Measurements from ENCODE around the gene TMSB15B.
"Not testable (repeated sequence)": the region's sequence is repeated elsewhere in the genome, so short reads cannot be mapped to it uniquely, and the experiment has no call there.

TMSB15B gene

GRCh38 chrX:103962411-103963278 is at the start of gene TMSB15B:
Gene TMSB15B (plus strand): TSS chrX:103962627.
- H3K4me1 ChIP-seq (ENCODE audit: control insufficient read depth, low read length); H3K4me2 ChIP-seq (ENCODE audit: low read length); H3K27me3 ChIP-seq (ENCODE audit: control insufficient read depth, low read length); H3K9me3 ChIP-seq (ENCODE audit: control insufficient read depth, insufficient read depth, low read length); H3K27ac ChIP-seq (ENCODE audit: low read depth, low read length); H3F3A ChIP-seq (ENCODE audit: control insufficient read depth, insufficient read depth); H4K20me1 ChIP-seq (ENCODE audit: control insufficient read depth, insufficient read depth, low read depth, low read length); H3K79me2 ChIP-seq (ENCODE audit: control insufficient read depth, low read length); H3K4me3 ChIP-seq (ENCODE audit: low read length); H3K36me3 ChIP-seq (ENCODE audit: control insufficient read depth, low read length); H3K9me2 ChIP-seq (replicated peaks; ENCODE audit: control insufficient read depth, low read length): not testable (repeated sequence)

GRCh38 chrX:103913356-103914020 is 48.9 kb upstream of the TMSB15B start:
- Histone ChIP-seq H3K27me3 (ENCODE audit: control insufficient read depth, low read length) (no peaks in the 10 kb centered on the region), H3K4me1 (ENCODE audit: control insufficient read depth, low read length) (no peaks in the 10 kb centered on the region), H3K9me3 (ENCODE audit: control insufficient read depth, insufficient read depth, low read length) (no peaks in the 10 kb centered on the region), H3K79me2 (ENCODE audit: control insufficient read depth, low read length) (no peaks in the 10 kb centered on the region), H3K4me3 (ENCODE audit: low read length) (no peak overlapping the region), H4K20me1 (ENCODE audit: control insufficient read depth, insufficient read depth, low read depth, low read length) (no peaks in the 10 kb centered on the region), H3K36me3 (ENCODE audit: control insufficient read depth, low read length) (no peaks in the 10 kb centered on the region), H3K9me2 (replicated peaks; ENCODE audit: control insufficient read depth, low read length) (no peaks in the 10 kb centered on the region), H3K4me2 (ENCODE audit: low read length) (no peak overlapping the region), H3F3A (ENCODE audit: control insufficient read depth, insufficient read depth) (no peaks in the 10 kb centered on the region), H3K27ac (ENCODE audit: low read depth, low read length) (no peak overlapping the region)
- no peak for TF ChIP-seq EZH2phosphoT487 (IDR thresholded peaks at IDR 0.05; ENCODE audit: borderline replicate concordance, low read length)
- TF ChIP-seq CTCF (IDR thresholded peaks at IDR 0.05; ENCODE audit: low read depth, low read length, poor library complexity, severe bottlenecking) = no peak

GRCh38 chrX:103918050-103918449 is 44.4 kb upstream of the TMSB15B start:
- Histone ChIP-seq H3K79me2 (ENCODE audit: control insufficient read depth, low read length) (peaks cover 24% of the 10 kb centered on the region), H3K36me3 (ENCODE audit: control insufficient read depth, low read length) (no peaks in the 10 kb centered on the region), H3K27me3 (ENCODE audit: control insufficient read depth, low read length) (no peaks in the 10 kb centered on the region), H3K4me1 (ENCODE audit: control insufficient read depth, low read length) (peaks cover 23% of the 10 kb centered on the region), H3K27ac (ENCODE audit: low read depth, low read length) (peak overlapping the region; percentile 80), H3K4me3 (ENCODE audit: low read length) (peak overlapping the region; percentile 76), H3F3A (ENCODE audit: control insufficient read depth, insufficient read depth) (no peaks in the 10 kb centered on the region), H3K9me2 (replicated peaks; ENCODE audit: control insufficient read depth, low read length) (no peaks in the 10 kb centered on the region), H3K4me2 (ENCODE audit: low read length) (peak overlapping the region; percentile 83), H3K9me3 (ENCODE audit: control insufficient read depth, insufficient read depth, low read length) (no peaks in the 10 kb centered on the region), H4K20me1 (ENCODE audit: control insufficient read depth, insufficient read depth, low read depth, low read length) (no peaks in the 10 kb centered on the region)
- TF ChIP-seq CTCF (IDR thresholded peaks at IDR 0.05; ENCODE audit: low read depth, low read length, poor library complexity, severe bottlenecking) = peak; percentile 63
- TF ChIP-seq EZH2phosphoT487 (IDR thresholded peaks at IDR 0.05; ENCODE audit: borderline replicate concordance, low read length) = no peak

Data from DOHH2 (cell line).